GM19467 (cell line): Measurements from ENCODE around the gene AADACL4.
"Not testable (repeated sequence)": the region's sequence is repeated elsewhere in the genome, so short reads cannot be mapped to it uniquely, and the experiment has no call there.

Experiments
- ATAC-seq: cut with Tn5 transposase; IDR thresholded peaks from one replicate; pipeline ENCODE4 v1.9.1; 2021; ENCODE audit warnings: mild to moderate bottlenecking, moderate library complexity; ENCODE audit not compliant: unreplicated experiment

Gene AADACL4

DNA sequence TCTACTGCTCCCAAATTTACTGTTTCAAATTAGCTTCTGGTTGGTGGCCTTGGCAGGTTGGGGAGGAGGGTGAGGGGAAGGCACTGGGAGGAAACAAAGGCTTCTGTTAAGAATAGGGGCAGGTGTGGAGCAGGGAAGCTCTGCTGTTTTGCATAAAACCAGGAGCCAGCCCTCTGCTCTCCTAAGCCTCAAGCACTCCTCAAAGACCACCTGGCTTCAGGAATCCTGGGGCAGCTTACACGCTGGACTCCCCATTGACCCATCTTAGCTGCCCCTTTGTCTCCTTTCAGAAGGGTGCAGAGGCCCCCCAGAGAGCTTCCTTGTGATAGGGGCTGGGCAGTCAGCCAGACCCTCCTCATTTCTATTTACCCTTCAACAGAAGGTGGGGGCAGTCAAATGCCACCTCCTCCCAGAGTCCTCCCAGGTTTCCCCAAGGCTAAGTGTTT, 14.4 kb upstream of the AADACL4 start:
- no peak for ATAC-seq

DNA sequence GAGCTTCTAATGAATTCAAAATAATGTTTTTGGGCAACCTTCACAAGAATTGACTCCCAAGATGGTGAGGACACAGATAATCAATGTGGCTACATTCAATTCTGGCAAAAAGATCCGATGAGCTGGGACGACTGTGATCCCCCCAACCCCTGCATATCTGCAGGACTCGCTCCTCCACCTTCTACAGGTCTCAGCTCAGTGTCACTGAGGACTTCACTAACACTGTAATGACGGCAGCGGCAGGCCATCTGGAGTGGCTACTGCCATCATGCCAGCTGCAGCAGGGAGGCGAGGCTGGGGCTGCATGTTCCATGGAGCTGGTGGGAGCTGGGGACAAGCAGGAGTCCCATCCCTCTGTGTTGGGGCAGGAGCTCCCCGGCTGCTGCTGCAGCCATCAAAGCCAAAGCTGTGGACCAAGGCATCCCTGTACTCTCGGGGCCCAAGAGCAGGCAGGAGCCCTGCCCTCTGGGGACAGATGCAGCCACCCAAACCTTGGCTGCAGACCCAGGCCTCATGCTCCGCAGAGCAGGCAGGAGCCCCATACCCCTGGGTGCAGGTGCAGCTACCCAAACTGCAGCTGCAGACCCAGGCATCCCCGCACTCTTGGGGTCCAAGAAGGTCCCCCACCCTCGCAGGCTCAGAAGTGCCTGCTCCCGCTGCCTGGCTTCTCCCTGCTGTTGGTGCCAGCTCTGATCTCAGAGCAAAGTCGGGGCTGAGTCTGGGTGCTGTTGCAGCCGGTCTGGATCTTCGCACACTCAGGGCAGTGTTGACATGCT, 13.7 kb upstream of the AADACL4 start:
- ATAC-seq: no peak

DNA sequence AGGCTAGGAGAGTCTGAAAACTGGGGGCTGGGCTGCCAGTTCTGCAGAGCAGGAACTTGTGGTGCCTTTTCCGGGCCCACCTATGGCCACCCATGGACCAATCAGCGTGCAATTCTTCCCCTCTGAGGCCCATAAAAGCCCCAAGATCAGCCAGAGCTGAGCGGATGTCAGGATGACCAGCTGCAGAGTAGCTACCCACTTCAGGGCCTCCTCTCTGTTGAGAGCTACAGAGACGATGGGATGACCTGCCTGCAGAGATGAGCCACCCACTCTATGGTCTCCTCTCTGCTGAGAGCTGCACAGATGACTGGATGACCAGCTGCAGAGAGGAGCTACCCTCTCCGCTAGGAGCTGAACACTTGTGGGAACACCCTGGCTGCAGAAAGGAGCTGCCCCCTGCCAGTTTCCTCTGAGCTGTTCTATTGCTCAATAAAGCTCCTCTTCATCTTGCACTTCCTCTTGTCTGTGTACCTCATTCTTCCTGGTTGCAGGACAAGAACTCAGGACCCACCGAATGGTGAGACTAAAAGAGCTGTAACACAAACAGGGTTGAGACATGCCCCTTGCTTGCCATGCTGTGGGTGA, 12.8 kb upstream of the AADACL4 start:
- no peak for ATAC-seq

DNA sequence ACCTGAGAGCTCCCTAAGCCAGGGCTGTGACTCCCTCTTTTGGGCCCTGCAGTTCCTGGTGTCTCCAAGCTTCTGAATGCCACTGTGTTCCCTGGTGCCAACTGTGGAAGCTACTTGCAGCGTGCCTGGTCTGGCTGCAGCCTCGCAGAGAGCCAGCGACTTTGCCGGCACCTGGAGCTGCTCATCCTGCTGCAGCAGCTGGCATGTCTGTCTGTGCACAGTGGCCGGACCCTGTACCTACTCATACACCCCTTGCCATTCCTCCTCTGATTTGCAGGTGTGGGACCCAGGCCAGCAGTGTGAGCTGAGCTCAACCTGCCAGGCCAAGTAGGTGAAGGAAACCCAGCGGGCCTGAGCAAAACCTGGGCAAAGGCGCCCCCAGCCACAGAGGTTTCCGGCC, 12.3 kb upstream of the AADACL4 start:
- ATAC-seq: no peak

DNA sequence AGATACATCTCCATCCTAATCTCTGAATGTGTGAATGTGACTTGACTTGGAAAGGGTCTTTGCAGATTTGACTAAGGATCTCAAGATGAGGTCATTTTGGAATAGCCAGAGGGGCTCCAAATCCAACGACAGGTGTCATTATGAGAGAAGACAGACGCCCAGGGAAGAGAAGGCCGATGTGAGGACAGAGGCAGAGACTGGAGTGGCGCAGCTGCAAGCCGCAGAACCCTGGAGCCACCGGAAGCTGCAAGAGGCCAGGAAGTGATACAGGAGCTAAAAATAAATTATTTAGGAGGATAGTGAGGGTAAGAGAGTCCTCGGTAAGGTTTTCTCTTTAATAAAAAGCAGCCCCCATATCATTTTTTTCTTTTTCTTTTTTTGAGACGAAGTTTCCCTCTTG, 9.7 kb upstream of the AADACL4 start:
- no peak for ATAC-seq

DNA sequence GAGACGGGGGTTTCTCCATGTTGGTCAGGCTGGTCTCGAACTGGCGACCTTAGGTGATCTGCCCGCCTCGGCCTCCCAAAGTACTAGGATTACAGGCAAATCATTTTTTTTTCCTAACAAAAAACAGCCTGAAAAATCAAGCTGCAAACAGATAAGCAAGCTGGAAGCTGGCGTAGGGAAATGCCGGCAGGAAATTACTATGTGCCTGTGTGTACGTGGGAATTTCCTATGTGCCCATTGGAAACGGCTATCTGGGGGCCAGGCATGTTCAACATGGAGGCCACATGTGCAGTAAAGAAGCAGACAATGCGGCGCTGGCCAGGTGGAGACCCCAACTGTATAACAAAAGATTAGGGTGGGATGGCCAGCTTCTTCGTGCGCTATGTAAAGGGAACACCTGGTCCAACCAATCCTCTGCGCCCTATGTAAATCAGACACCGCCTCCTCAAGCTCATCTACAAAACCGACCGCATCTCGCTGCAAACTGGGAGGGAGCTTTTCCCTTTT, 9.1 kb upstream of the AADACL4 start:
- ATAC-seq: no peak

DNA sequence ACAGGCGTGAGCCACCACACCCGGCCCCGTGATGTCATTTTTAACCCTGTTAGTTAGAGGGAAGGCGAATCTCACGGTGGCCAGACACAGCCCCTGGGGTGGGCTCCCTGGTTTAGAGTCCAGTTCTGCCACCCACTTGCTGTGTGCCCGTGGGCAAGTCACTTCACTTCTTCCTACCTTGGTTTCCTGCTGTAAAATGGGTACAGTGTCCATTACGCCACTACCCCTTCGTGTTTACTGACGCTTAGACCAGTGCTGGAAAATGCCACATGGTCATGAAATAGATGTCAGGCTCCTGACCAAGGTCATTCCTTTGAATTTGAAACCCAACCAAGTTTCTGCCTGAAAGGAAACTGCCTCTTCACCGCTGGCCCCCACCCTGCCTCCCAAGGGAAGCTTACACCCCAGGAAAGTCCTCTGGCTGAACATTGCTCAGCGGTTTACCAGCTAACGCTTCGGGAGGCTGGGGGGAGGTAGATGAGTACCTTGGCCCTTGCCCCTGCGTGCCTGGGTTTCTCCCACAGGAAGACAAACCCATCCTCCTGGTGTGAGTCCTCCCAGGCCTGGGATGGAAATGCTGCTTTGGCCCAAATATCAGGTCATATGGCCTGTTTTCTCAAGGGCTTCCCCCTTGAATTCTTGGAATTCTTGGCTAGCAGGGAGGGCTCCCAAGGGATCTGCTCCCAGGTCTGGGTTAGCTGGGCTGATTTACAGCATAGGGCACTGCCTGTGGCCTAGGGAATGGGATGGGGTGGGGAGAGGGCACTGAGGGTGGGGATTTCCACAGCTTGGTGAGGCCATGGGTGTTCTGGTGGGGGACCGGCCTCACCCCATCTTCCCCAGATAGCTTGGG, 7.6 kb upstream of the AADACL4 start:
- no peak for ATAC-seq

DNA sequence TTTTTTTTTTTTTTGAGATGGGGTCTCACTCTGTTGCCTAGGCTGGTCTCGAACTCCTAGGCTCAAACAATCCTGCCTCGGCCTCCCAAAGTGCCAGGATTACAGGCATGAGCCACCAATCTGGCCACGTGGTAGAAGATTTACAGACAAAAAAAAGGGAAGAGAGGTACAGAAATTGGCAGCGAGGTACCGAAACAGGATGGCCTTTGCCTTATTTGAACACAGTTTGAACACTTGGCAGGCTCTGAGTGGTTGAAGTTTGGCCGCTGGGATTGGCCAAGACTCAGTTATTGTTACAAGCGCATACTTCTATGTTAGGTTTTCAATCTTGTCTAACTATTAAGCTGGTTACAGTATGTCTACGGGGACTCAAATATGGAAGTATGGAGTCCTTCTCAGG, 6.2 kb upstream of the AADACL4 start:
- ATAC-seq: no peak

DNA sequence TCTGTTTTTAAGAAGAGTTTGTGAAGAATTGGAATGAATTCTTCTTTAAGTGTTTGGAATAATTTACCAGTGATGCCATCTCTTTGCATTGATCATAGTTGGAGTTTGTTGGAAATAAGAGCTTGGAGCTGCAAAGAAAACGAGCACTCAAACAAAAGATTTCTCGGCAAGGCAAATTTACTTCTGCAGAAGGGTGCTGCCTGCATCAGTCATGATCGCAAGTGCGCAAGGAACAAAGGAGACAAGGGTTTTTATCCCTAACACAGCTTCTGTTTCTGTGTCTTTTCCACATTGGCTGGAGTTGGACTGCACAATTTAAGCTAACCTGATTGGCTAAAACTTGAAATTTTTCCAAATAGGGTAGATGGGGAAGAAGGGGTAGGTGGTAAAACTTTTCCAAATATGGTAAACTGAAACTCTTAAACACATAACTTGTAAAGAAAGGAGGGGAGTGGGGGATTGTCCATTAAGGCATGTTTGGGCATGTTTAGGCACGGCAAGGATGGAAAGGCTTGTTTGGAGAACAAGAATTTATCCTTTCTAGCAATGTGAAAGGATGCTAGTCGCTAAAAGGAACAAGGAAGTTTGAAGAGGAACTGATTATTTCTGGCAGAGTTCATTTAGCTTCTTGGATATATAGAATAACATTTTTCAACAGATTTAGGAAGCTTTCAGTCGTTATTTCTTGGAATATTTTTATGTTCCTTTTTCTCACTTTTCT, 3.5 kb upstream of the AADACL4 start:
- no peak for ATAC-seq

DNA sequence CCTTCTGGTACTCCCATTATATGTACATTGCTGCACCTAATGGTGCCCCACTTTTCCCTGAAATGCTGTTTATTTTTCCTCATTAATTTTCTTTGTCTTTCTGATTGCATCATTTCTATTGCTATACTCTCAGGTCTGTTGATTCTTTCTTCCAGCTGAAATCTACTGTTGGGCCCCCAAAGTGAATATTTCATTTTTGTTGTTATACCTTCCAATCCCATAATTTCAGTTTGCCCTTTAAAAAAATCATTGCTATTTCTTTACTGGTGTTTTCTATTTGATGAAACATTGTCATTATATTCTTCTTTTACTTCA, 3.0 kb upstream of the AADACL4 start:
- ATAC-seq: no peak

DNA sequence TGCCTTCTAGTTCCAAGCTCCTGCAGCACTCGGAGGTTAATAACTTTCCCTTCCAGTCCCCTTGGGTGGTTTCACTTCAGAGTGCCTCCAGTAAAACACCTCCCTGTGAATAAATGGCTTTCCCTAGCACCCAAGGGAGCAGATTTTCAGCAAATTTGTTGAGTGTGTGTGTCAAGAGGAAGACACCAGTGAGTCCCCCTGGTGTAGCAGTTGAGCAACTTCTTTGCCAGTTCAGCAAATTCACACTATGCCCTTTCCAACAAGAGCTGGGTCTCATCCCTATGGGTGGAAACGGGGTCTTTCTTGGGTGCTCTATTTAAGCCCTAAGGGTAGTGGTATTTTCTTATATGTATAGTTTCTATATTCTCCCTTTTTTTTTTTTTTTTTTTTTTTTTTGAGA, 806 bp upstream of the AADACL4 start:
- ATAC-seq: no peak

DNA sequence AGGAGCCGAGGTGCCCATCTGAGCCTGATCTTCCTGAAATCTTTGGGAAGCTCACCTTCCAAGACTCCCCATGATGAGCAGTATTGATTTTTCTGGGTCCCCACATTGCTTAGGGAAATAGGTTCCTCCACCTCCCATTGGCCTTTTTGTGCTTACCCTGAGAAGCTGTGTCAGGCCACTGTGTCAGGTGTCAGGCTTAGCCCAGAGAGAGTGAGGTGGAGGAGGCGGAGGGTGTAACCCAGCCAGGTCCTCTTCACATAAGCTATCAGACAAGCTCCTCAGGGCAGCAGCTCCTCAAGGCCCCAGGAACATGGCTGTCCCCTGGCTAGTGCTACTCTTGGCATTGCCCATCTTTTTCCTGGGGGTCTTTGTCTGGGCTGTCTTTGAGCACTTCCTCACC, 352 bp downstream of the AADACL4 start:
- no peak for ATAC-seq

DNA sequence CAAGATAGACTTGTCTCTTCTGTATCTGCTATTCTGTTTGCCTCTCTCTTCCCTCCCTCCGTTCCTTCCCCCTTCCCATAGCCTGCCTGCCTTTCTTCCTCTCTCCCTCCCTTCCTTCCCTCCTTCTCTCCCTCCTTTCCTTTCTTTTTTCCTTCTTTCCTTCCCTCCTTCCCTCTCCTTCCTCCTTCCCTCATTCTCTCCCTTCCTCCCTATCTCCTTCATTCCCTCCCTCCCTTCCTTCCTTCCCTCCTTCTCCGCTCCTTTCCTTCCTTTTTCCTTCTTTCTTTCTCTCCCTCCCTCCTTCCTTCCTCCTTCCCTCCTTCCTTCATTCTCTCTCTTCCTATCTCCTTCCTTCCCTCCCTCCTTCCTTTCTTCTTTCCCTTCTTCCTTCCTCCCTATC, 944 bp downstream of the AADACL4 start:
- no peak for ATAC-seq

DNA sequence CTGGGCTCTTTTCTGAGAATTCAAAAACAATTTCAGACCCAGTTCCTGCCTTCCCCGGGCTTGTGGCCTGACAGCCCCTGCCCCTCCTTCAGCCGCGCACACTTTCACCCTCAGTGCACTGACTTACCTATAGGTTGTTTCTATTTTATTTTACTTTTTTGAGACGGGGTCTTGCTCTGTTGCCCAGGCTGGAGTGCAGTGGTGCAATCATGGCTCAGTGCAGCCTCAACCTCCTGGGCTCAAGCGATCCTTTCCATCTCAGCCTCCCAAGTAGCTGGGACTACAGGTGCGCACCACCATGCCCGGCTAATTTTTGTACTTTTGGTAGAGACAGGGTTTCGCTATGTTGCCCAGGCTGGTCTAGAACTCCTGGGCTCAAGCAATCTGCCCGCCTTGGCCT, 1.5 kb downstream of the AADACL4 start:
- not testable (repeated sequence) for ATAC-seq

DNA sequence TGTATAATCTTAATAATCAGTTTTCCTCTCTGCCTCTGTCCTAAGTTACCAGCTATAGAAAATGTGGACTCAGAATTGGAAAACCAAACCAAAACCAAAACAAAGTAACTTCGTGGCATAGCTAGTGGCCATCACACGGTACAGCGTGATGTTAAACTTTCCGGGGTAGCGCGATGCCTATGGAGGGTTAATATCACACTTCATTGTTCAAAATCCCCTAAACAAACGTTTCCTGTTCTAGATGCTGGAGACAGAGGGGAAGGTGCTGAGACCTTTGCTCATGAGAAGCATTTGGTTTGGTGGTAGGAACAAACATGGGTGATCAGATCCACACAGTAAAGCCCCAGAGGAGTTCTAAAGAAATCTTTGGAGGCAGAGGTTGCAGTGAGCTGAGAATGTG, 4.9 kb downstream of the AADACL4 start:
- ATAC-seq: no peak

DNA sequence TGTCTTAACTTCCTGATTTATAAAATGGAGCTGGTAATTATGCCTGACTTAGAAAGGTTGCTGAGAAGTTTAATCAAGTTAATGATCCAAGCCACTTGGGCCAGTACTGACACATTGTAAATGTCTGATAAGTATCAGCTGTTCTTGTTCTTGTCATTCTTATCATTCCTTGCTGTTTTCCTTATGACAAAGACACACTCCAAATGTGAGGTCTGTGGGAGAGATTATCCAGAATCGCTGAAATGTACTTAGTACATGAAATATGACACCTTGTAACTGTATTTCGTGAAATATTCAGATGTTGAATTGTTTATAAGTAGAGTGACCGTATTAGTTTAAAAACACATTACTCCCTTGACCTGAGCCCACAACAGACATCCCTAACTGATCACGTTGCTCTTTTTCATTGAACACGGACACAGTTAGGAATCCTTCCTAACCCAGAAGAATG, 6.1 kb downstream of the AADACL4 start:
- ATAC-seq: no peak

DNA sequence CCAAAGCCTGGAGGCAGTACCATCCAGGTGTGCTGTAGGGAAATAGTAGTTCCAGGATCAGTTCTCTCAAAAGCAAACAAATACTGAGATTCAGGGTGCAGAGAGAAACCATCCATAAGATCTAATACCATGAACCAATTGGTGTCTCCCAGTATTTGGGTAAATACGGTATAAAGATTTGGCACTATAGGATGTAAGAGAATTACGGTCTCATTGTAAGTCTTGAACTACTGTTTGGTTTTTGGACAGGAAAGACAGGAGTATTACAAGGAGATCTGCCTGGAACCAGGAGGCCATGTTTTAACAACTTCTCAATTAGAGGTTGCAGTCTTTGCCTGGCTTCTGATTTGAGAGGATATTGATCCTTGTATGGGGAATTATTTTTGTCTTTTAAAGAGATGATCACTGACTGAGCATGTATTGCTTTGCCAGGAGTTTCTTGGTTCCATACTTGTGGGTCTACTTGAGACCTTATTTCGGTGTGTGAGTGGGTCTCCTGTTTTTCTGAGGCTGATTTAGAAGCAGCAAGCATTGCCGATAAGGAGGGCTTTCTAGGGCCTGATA, 10.2 kb downstream of the AADACL4 start:
- ATAC-seq: no peak

DNA sequence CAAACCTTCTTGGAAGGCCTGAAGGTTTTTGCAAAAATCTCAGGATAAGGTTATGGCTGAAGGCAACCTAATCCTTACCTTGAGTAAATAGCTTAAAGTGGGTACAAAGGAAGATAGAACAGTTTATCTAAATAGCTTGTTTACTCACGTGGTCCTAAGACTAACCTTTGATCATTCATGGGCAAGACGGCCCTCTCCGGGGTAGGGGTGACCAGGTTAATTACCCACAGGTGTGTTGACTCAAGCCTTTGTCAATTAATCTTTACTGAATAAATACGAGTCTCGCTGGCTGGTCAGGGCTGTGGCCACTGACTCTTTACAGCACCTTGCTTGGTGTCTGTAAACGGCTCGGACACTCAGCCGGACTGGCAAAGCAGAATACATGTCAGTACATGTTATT, 10.8 kb downstream of the AADACL4 start:
- no peak for ATAC-seq

DNA sequence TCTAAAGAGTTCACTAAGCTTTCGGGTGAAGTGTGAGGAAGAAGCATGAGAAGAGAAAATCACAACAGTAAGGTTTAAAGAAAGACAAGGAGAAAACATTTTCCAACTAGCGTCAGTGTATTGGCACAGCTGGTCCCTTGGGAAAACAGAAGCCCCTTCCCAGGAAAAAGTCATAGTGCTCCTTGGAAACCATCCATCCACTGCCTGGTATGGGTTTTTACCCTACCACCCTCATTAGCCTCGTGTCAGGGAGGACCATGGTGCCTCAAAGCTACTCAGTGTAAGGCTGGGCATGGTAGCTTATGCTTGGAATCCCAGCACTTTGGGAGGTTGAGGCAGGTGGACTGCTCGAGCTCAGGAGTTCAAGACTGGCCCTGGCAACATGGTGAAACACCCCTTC, 12.7 kb downstream of the AADACL4 start:
- ATAC-seq: no peak

DNA sequence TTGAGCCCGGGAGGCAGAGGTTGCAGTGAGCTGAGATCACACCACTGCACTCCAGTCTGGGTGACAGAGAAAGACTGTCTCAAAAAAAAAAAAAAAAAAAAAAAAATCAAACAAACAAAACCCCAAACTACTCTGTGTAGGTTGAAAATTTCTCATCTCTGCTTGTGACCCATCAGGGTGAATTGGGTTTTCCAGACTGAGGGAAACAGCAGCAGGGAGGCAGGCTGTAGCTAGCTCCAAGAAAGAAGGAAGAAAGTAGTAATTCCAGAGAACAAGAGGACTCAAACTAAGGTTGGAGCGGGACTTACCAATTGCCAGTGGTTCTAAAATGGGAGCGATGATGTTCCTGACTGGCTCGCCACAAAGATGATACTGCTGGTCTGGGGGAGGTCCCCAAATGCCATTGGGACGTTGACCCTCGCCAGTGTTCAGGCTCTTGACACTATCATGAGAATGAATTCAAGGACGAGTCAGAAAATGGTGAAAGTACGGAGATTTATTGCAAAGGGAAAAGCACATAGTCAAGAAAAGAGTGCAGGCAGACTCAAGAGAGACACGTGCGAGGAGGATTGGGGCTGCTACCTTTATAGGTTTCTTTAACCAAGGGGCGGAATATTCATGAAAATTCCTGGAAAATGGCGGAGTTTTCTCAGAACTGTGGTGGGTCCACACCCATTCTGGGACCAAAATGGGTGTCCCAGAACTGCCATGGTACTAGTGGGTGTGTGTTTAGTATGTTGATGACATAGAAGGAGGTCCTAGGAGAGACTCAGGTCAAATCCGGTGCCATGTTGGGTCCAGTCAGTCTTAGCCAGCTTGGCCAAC, 13.4 kb downstream of the AADACL4 start:
- ATAC-seq: no peak
